Putamen (tissue), 1 donor: Measurements from ENCODE around the gene IRX2.

Source experiments
- DNase-seq: peaks from one replicate; pipeline ENCODE4 v3.0.0-alpha.2; 2016; ENCODE audit warnings: low spot score

Gene IRX2

DNA sequence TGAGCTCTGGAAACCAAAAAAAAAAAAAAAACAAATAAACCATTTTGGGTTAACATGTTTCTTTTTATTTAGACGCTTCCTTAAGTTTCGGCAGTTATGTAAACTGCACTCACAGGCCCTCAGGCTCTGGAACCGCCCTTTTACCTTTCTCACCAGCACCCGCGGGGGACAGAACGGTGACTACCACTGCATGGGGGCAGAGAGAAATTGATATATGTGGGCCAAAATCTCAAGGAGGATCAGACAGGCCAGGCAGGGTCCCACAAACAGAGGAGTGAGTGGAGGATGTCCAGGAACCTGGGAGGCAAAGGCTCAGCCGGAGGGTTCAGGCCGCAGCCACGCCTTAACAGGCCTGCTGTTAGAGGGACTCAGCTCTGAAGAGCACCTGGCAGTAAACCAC lies 54.4 kb downstream of the IRX2 start:
- no peak for DNase-seq
